Activated T-helper 9 cell treated with anti-CD3 and anti-CD28 coated beads, Interleukin-2, amount 50 U/mL, for 16 hours (primary cell): ENCODE data around the gene PDX1.

Experiments used
- DNase-seq: peaks from one replicate; pipeline ENCODE4 v3.0.0-alpha.2; 2020; ENCODE audit warnings: low read depth

Gene PDX1

GRCh38 chr13:27919934-27920676 lies at the start of gene PDX1:
Gene PDX1, plus strand, starts transcription at chr13:27920000. Its CDS starts 139 bp downstream, at chr13:27920139.
- DNase-seq = no peak

DNA sequence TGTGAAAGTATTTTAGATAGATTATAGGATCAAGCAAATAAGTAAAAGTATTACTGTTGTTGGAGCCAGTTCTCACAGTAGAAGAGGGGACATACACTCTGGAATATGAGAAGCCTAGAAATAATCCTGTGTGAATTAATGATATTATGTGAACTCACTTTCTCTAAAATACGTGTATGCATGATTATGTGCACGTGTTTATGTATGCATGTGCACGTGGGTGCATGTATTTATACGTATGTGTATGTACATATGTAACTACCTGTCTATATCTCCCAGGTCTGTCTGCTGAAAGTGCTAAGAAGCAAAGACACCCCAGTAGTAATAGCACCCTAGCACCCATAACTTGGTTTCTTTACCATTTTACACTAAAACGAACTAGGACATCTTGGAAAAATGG lies 41.5 kb upstream of the PDX1 start:
- DNase-seq = no peak

DNA sequence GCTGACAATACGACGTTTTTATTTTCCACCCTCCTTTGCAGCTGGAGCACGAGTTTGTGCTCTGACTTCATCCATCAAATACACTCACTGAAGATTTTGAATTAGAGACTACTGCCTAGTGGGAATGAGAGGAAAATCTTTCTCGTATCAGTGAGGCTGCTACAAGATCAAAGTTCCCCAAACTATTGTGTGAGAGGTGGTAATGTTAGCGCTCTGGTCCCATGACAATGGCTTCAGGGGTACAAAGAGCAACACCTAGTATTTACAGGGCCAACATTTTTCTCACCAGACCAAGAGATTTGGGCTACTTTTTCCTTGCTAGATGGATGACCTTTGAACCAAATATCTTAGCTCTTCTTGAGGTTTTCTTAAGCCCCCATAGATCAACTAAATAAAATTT lies 30.3 kb upstream of the PDX1 start:
- no peak for DNase-seq

GRCh38 chr13:27896726-27897125 lies 23.1 kb upstream of the PDX1 start:
- DNase-seq = no peak

- no peak for DNase-seq
Measured at GRCh38 chr13:27904719-27905118, 15.1 kb upstream of the PDX1 start.

DNA sequence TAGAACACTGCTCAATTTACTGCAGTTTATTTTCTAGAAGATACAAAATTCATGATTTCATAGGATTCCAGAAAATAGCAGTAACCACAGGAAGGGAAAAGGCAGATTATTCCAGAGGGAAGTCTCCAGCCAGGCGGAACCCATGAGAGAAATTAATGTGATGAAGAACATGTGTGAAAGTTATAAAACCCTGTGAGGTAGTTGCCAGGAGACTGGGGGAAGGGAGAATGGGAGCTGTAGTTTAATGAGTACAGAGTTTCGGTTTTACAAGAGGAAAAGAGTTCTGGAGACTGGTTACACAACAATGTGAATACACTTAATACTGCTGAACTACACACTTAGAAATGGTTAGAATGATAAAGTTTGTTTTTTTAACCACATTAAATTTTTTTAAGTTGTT lies 14.2 kb upstream of the PDX1 start:
- no peak for DNase-seq

DNA sequence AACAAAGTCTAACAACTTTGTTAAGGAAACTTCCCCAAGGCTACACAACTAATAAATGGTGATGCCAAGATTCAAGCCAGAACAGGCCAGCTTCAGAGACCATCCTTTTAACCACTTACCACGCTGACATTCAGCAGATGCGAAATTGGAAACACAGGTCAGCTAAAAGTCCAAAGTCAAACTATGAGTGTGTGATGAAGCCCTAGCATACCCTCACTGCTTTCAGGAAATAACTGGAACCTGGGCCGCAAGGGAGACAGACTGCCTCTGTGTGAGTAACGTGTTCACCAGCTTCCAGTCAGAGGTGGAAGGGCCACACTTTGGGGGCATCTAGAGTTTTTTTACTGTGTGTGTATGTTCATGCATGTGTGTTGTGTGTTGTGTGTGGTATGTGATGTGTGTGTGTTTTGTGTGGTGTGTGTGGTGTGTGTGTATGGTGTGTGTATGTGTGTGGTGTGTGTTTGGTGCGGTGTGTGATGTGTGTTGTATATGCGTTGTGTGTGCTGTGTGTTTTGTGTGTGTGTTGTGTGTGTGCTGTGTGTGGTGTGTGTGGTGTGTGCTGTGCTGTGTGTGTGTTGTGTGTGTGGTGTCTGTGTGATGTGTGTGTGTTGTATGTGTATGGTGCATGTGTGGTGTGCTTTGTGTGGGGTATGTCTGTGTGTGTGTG lies 12.5 kb upstream of the PDX1 start:
- DNase-seq = no peak

DNA sequence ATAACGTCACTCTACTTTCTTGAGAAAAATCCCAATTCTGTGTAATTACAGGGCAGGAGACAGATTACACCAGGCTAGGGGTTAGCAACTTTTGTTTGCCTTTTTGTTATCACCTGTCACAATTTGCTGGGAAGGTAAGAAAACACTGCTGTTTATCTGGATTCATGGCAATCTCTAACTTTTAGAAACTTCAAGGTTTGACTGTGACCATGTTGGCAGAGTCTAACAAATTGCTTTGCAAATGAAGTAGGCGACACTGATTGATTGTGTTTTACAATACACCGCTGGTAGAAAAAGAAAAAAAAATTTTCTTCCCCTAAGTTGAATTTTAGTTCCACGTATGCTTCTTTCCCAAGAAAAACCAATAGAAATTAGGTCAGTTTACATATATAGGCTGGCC lies 10.4 kb upstream of the PDX1 start:
- DNase-seq = no peak

- no peak for DNase-seq
Measured at GRCh38 chr13:27911521-27911920, 8.3 kb upstream of the PDX1 start.

DNA sequence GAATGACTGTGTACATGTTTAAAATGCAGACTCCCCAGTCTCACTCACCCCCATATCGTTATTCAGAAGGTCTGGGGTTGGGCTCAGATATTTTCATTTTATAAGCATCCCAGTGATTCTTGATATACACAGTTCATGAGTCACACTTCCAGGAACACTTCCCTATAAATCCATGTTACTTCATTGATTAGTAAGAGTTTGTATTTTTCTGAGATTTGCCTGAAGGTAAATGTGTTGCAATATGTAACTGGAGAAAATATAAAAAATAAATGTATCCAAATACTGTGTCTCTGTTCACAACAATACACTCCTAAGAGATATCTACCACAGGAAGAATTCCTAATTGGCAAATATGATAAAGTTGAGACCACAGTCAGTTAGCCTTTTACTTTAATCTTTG lies 6.6 kb upstream of the PDX1 start:
- DNase-seq = no peak

DNA sequence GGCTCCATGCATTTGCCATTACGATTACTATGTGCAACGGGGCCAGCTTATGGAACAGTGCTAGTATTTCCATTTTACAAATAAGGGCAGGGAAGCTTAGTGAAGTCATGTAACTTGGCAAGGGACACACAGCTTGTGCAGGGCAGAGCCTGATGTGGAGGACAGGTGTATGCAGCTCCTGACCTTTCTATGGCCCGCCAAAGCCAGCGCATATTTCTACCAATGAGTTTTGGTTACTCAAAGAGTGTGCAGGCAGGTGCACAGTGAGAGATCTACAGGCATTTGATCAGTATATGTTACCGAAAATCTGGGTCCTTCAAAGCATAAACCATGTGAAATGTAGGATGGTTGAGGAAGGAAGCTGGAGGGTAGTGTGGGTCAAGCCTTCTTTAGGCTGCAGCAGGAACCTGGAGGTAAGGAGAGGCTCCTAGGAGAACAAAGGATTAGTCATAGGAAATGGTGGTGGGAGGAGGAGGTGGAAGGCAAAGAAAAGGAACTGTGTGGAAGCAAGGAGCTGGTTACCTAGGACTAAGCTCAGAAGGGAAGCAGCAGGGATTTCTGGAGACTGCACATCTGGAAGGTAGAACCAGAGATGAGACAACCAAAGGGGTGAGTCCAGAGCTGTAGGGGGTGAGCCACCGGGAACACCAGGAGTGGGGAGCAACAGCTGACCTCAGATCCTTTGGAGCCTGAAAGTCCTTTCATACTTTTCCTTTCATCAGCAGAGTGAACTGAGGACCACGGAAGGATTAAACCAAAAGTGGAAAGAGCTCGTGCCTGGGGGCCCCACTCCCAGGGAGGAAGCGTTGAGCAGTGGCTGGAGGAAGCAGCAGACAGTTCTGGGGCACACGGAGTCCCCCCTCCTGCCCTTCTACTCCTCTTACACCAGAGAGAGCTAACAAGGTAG lies 4.2 kb upstream of the PDX1 start:
- no peak for DNase-seq

DNA sequence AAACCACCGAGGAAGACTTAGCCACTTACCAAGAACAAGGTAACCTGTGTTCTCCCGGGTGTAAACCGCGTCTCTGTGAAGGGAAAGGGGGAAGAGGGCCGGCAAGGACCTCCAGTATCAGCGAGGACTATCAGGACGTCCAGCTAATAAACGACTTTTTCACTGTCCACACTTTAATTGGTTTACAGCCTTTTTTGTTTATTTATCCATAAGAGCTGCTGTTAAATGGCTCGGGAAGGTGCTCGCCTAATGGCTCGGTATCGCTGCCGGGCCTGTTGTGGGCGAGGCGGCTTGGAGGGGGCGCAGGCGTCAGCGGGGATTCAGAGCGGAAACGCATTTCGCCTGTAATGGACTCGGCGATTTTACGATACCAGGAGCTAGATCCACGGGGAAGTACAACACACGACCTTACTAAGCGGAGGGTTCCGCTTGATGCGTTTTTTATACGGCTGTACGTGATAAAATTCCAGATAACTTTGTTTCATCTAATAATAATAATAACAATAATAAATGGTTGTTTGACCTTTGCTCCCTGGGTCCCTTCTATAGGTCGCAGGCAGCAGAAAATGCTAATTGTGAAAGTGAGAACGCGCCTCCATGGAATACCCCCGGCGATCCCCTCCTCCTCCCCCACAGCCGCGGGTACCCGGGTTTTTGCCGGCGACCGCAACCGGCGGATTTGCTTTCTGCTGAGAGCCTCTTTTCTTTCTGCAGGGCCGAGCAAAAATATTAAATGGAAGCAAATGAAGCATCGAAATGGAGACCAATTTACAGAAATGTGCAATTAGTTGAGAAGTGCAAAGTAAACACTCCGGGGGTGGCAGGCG lies 2.5 kb upstream of the PDX1 start:
- no peak for DNase-seq

DNA sequence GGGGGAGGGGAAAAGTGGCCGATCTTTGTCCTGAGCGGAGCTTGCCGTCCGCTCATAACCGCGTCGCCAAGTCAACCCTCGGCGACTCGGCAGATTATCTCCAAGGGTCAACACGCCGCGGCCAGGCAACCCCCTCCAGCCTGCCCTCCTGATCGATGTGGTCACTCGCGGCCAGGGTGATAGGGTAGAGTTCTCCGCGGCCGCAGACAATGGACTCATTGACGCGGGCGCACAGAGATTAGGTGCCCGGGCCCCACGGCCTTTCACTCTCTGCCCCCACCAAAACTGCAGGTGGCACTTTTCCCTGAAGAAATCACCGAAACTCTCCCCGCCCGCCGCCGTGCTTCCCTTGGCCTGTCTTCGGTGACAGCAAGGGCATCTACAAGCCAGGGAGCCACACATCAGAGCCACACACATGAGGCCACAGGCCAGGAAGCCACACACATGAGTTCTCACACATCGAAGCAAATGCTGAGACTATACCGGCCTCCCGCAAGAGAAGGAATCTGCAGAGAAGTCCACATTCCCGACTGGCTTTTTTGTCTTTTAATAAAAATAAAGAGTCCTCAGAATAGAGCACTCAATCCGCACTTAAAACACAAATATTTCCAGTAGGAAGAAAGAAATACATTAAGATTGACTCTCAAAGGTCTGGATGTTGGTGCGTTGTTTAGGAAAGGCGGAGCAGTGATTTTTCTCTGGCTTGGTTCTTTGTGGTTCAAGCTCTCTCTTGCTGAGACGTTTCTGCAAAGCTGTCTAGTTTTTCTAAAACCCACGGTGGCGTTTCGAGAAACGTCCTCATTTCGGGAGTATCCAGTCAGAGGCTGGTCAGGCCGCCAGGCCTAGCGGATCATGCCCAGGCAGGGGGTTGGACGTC lies 1.5 kb upstream of the PDX1 start:
- DNase-seq = no peak

- no peak for DNase-seq
Measured at GRCh38 chr13:27918918-27919658, 712 bp upstream of the PDX1 start.

DNA sequence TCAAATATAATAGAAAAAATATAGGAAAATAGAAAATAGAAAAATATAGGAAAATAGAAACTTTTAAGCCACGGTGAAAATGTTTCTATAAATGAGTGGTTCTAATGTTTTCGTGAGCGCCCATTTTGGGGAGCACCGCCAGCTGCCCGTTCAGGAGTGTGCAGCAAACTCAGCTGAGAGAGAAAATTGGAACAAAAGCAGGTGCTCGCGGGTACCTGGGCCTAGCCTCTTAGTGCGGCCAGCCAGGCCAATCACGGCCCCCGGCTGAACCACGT lies 204 bp upstream of the PDX1 start:
- no peak for DNase-seq

- DNase-seq = no peak
Measured at GRCh38 chr13:27920677-27921420, 1.0 kb downstream of the PDX1 start.

DNA sequence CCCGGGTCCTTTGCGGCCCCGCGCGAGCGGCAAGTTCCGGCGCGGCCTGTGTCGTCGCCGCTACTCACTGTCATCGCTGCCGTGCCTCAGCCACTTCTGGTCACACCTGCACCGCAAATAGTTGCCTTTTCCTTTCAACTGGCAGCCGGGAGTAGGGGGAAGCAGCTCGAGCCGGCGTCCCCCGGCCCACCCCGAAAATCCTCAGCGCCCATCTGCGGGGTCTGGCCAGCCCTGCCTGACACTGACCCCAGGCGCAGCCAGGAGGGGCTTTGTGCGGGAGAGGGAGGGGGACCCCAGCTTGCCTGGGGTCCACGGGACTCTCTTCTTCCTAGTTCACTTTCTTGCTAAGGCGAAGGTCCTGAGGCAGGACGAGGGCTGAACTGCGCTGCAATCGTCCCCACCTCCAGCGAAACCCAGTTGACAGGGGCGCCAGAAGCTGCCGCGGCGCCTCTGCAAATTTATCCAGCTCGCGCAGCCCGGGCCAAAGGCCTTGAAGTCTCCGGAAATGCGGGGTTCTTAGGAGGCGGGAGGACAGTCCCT lies 1.7 kb downstream of the PDX1 start:
- no peak for DNase-seq

DNA sequence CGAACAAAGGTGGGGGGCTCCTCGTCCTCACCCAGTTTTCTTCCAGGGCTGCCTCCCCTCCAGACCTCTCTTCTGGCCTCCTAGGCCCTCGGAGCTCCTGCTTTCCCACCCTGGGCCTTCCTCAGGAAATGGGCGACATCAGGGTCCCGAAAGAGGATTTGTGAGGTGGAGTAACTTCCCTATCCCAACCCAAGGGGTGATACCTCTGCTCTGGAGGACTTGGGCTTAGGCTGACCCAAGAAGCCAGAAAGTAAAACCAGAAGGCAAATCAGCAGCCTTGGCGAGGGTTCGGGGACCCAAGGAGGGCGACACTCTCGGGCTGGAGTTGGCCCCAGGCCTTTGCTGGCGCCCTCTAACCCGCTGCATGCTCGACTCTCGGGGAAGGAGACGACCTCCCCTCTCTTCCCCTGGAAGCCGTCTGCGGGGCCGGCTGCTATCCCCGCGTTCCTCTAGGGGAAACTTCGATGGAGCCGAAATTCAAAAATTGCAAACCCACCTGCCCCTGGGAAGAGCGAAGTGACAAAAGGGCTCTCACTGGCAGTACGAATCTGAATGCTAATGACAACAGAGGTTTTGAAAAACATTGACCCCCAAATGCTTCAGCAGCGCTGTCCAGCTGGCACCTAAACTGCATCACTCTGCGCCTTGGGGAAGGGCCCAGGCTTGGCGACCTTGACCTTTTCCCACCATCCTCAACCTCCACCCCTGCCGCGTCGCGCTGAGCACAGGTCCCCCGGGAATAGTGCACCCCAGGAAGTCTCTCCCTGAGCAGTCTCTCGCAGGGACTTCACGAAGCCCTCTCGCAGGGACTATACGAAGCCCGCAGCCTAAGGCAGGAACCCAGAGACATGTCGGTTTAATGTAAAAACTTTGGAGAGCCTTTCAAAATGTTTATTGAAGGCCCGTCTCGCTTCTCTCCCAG lies 2.4 kb downstream of the PDX1 start:
- no peak for DNase-seq
